K562 (cell line): ENCODE measurements around the gene TNIP2.

ENCODE experiments used
- ADNP ChIP-seq: fragments of 200-800 bp; sonication (Bioruptor generic); IDR thresholded peaks from 2 replicates; pipeline ENCODE4 v1.6.1; 2016; ENCODE audit warnings: missing genetic modification characterization, missing compliant biosample characterization
- ESRRB ChIP-seq: fragments of 250-450 bp; sonication (Bioruptor Pico); IDR thresholded peaks from 2 replicates; pipeline ENCODE4 v1.5.0; 2020; ENCODE audit warnings: mild to moderate bottlenecking, moderate library complexity, borderline replicate concordance
- FOXP1 ChIP-seq: sonication (generic); formaldehyde crosslinking; IDR thresholded peaks from 2 replicates; pipeline ENCODE4 v1.8.0; 2022; ENCODE audit warnings: mild to moderate bottlenecking, missing genetic modification reagents
- L3MBTL2 ChIP-seq: fragments of 450-650 bp; IDR thresholded peaks from 2 replicates; pipeline ENCODE4 v1.6.1; 2016; ENCODE audit warnings: mild to moderate bottlenecking, moderate library complexity
- SPI1 ChIP-seq: IDR thresholded peaks from 2 replicates; pipeline ENCODE4 v1.6.1; 2011; ENCODE audit warnings: low read depth, low read length, control low read depth, borderline replicate concordance
- STAT5B ChIP-seq: fragments of 250-450 bp; sonication (Bioruptor Pico); IDR thresholded peaks from 2 replicates; pipeline ENCODE4 v1.8.0; 2021; ENCODE audit warnings: mild to moderate bottlenecking, inconsistent platforms
- SUPT5H ChIP-seq: fragments of 450-650 bp; IDR thresholded peaks from 2 replicates; pipeline ENCODE4 v1.6.1; 2016
- ZNF217 ChIP-seq: sonication (generic); formaldehyde crosslinking; IDR thresholded peaks from 2 replicates; pipeline ENCODE4 v1.8.0; 2022; ENCODE audit warnings: mild to moderate bottlenecking, missing genetic modification reagents
- TF ChIP-seq, protein P1 (sequence below): sonication (generic); formaldehyde crosslinking; IDR thresholded peaks from 2 replicates; pipeline ENCODE4 v1.8.0; 2023; ENCODE audit warnings: mild to moderate bottlenecking, missing genetic modification reagents

DNA sequence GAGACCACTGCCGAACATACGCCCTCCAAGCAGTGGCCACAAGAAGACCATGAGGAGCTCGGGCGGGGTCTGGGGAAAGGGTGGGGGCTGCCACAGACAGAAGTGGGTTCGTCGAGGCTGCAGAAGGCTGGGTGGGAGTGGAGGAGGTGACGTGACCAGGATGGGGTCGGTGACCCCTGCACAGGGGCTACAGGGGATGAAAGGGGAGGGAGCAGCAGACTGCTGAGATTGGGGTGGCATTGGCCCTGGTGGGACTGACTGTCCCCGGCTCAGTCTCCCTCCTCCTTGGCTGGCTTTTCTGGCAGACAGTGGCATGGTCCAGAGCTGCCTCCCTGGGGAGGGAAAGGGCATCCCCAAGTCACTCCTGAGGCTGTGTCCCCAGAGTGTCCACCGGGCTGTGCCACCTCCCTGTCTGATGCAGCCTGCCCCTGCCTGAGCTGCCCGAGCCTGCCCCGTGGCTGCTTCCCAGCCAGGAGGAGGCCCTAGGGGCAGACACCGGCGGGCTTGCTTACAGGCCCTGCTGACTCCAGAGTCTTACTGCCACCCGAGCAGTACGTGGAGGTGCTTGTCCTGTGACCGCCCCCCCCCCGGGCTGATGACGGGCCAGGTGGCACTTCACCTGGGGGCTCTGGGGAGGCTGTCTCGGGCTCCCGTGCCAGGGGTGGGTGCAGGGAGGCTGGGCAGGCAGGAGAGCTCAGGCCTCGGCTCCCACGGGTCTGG lies 44.0 kb upstream of the TNIP2 start:
- no peak for TF ChIP-seq STAT5B (CRISPR knock-in tag)
- TF ChIP-seq L3MBTL2: no peak
- no peak for TF ChIP-seq FOXP1 (CRISPR knock-in tag)
- TF ChIP-seq SUPT5H: no peak
- TF ChIP-seq ZNF217 (CRISPR knock-in tag): no peak
- TF ChIP-seq, protein P1, sequence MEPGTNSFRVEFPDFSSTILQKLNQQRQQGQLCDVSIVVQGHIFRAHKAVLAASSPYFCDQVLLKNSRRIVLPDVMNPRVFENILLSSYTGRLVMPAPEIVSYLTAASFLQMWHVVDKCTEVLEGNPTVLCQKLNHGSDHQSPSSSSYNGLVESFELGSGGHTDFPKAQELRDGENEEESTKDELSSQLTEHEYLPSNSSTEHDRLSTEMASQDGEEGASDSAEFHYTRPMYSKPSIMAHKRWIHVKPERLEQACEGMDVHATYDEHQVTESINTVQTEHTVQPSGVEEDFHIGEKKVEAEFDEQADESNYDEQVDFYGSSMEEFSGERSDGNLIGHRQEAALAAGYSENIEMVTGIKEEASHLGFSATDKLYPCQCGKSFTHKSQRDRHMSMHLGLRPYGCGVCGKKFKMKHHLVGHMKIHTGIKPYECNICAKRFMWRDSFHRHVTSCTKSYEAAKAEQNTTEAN: no peak
- no peak for TF ChIP-seq SPI1
- no peak for TF ChIP-seq ADNP (tag)
- no peak for TF ChIP-seq ESRRB
